ENCODE results near the gene PCP4L1.
"Not testable (repeated sequence)": the region's sequence is repeated elsewhere in the genome, so short reads cannot be mapped to it uniquely, and the experiment has no call there.

The PCP4L1 gene

DNA sequence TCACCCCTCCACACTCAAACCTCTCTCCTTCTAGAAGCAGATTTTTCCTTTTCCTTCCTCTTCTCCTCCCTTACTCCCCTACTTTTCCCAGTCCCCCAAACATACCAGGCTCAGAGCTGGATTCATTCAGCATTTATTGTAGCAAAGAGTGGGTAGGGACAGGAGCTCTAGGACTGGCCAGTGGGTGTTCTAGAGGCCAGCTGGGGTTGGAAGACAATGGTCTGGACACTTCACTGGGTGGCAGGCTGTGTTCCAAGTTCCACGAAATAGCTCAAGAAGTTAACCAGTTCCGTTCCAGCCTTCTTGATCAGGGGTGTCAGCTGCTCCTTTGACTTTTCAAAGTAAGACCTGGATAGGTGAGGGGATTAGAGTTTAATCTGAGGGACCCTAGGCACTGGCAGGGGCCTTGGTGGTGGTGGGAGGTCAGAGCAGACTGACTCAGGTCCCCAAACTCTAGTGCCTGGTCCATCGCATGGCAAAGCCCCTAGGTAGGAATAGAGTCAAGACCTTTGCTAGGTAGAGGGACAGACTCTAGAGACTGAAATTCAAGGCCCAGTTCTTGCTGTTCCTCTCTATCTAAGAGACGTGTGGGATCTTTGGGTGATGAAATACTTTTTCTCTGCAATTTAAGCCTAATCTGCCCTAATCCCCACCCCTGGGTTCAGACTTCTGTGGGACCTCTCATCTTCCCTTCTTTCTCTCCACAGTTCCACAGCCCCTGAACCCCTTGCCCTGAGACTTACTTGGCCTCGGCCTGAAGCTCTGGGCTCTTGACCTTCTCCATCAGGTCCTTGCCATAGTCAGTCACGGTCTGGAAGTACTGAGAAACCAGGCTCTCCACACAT, 36.1 kb upstream of the PCP4L1 start:
- H3K27me3 ChIP-seq (ENCODE audit: insufficient read depth, low read length, poor library complexity), result no peaks in the 10 kb centered on the region
- DNase-seq, result no peak
- H3K27ac ChIP-seq (ENCODE audit: low read length), result no peak overlapping the region
- TF ChIP-seq, protein P1, sequence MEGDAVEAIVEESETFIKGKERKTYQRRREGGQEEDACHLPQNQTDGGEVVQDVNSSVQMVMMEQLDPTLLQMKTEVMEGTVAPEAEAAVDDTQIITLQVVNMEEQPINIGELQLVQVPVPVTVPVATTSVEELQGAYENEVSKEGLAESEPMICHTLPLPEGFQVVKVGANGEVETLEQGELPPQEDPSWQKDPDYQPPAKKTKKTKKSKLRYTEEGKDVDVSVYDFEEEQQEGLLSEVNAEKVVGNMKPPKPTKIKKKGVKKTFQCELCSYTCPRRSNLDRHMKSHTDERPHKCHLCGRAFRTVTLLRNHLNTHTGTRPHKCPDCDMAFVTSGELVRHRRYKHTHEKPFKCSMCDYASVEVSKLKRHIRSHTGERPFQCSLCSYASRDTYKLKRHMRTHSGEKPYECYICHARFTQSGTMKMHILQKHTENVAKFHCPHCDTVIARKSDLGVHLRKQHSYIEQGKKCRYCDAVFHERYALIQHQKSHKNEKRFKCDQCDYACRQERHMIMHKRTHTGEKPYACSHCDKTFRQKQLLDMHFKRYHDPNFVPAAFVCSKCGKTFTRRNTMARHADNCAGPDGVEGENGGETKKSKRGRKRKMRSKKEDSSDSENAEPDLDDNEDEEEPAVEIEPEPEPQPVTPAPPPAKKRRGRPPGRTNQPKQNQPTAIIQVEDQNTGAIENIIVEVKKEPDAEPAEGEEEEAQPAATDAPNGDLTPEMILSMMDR (IDR thresholded peaks at IDR 0.05; ENCODE audit: borderline replicate concordance, extremely low read depth, low read length, poor library complexity, severe bottlenecking), result no peak
- TF ChIP-seq EZH2 (IDR thresholded peaks at IDR 0.05; ENCODE audit: borderline replicate concordance, low read depth, low read length, severe bottlenecking), result no peak
- no peak overlapping the region for H3K4me2 ChIP-seq (ENCODE audit: insufficient read depth, low read length)
- peaks cover 13% of the 10 kb centered on the region for H3K79me2 ChIP-seq (ENCODE audit: insufficient read depth, low read length)
- H2AFZ ChIP-seq (ENCODE audit: low read depth, low read length), result no peak overlapping the region
- no peak overlapping the region for H3K4me3 ChIP-seq (ENCODE audit: low read depth in 1 of 2, low read length in 2 of 2)
- peaks cover 20% of the 10 kb centered on the region for H3K4me1 ChIP-seq (ENCODE audit: insufficient read depth, low read length)
- no peaks in the 10 kb centered on the region for H3K36me3 ChIP-seq (ENCODE audit: insufficient read depth, low read length)
- no peak for ATAC-seq (ENCODE audit: insufficient read depth, low read depth)
- H3K9me3 ChIP-seq (ENCODE audit: insufficient read depth, low read length, severe bottlenecking), result no peaks in the 10 kb centered on the region
- no peaks in the 10 kb centered on the region for H4K20me1 ChIP-seq (ENCODE audit: insufficient read depth, low read length)
- H3K9ac ChIP-seq (ENCODE audit: low read depth, low read length), result no peak overlapping the region

DNA sequence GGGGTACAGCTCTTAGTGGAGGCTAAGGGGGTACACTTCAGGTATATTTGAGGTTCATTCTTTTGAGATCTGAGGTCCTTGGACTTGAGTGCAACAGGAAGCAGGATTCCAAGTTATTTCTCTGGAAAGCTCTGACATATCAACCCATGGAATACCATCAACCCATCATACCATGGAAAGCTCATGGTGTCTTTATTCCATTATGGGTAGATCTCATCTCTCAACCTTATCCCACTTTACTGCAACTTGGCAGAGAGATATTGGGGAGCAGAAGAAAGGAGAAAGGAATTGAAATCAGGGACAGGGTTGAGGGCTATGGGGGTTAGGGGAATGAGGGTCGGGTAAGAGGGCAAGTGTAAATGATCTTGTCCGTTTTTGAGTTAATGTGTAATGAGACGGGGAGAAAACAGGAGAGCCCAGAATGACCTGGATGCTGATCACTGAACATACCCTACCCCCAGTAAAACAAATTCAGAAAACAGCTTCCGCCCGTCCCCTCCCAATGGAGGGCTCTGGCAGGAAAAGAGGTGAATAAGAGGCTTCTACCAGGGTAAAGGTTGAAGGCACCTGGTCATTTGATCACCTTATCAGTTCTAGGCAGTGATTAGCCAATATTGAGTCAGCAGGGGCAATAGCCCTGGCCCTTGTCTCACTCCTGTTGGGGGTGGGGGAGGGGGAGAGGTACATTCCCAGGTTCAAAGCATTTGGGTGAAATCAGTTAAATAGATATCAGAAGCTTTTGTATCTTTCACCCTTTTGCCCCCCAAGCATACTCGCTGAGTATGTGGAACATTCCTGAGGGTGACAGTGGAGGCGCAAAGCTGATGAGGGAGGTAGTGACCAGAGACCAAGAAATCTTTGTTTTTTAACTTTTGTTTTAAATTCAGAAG, 34.5 kb upstream of the PCP4L1 start:
- no peak overlapping the region for H2AFZ ChIP-seq (ENCODE audit: low read depth, low read length)
- no peak for DNase-seq

DNA sequence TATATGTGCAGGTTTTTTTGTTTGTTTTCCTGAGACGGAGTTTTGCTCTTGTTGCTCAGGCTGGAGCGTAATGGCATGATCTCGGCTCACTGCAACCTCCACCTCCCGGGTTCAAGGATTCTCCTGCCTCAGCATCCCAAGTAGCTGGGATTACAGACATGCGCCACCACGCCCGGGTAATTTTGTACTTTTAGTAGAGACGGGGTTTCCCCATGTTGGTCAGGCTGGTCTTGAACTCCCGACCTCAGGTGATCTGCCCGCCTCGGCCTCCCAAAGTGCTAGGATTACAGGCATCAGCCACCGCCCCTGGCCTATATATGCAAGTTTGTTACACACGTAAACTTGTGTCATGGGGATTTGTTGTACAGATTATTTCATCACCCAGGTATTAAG, 33.9 kb upstream of the PCP4L1 start:
- H3K4me1 ChIP-seq (ENCODE audit: insufficient read depth, low read length), result peaks cover 27% of the 10 kb centered on the region
- DNase-seq; H3K27ac ChIP-seq (ENCODE audit: low read length); ATAC-seq (ENCODE audit: insufficient read depth, low read depth); H3K4me3 ChIP-seq (ENCODE audit: low read depth in 1 of 2, low read length in 2 of 2); H3K9ac ChIP-seq (ENCODE audit: low read depth, low read length); H4K20me1 ChIP-seq (ENCODE audit: insufficient read depth, low read length); H3K4me2 ChIP-seq (ENCODE audit: insufficient read depth, low read length); H3K27me3 ChIP-seq (ENCODE audit: insufficient read depth, low read length, poor library complexity); H3K9me3 ChIP-seq (ENCODE audit: insufficient read depth, low read length, severe bottlenecking): not testable (repeated sequence)
- peaks cover 22% of the 10 kb centered on the region for H3K36me3 ChIP-seq (ENCODE audit: insufficient read depth, low read length)
- peak overlapping the region; percentile 79; the same call in 1 of the 2 replicates for H2AFZ ChIP-seq (ENCODE audit: low read depth, low read length)
- H3K79me2 ChIP-seq (ENCODE audit: insufficient read depth, low read length), result peaks cover 13% of the 10 kb centered on the region

More for the DNA sequence above, 34.5 kb upstream of the PCP4L1 start:
- Histone ChIP-seq H3K4me3 (ENCODE audit: low read depth in 1 of 2, low read length in 2 of 2) (no peak overlapping the region), H3K27me3 (ENCODE audit: insufficient read depth, low read length, poor library complexity) (no peaks in the 10 kb centered on the region), H3K4me1 (ENCODE audit: insufficient read depth, low read length) (peaks cover 27% of the 10 kb centered on the region), H3K4me2 (ENCODE audit: insufficient read depth, low read length) (no peak overlapping the region), H3K9me3 (ENCODE audit: insufficient read depth, low read length, severe bottlenecking) (no peaks in the 10 kb centered on the region), H3K27ac (ENCODE audit: low read length) (no peak overlapping the region), H3K79me2 (ENCODE audit: insufficient read depth, low read length) (peaks cover 13% of the 10 kb centered on the region), H3K36me3 (ENCODE audit: insufficient read depth, low read length) (peaks cover 16% of the 10 kb centered on the region), H3K9ac (ENCODE audit: low read depth, low read length) (no peak overlapping the region), H4K20me1 (ENCODE audit: insufficient read depth, low read length) (no peaks in the 10 kb centered on the region)
- no peak for TF ChIP-seq EZH2 (IDR thresholded peaks at IDR 0.05; ENCODE audit: borderline replicate concordance, low read depth, low read length, severe bottlenecking)
- TF ChIP-seq, protein P1 (IDR thresholded peaks at IDR 0.05; ENCODE audit: borderline replicate concordance, extremely low read depth, low read length, poor library complexity, severe bottlenecking), result no peak
- no peak for ATAC-seq (ENCODE audit: insufficient read depth, low read depth)

DNA sequence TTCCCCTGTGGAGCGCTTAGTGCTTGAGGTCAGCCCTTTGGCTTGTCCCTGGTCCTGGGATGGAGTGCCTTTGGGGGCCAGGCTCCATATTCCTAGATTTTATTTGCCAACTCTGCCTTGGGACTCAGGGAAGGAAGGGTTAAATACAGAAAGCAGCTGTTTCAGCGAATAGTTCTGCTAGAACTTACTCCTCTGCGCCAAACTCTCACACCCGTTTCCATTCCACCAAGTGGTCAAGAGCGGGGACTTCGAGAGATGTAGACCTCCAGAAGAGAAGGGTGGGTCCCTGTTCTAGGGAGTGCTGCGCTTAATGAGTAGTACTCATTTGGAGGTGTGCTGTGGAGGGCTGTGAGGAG, 33.4 kb upstream of the PCP4L1 start:
- H3K9me3 ChIP-seq (ENCODE audit: insufficient read depth, low read length, severe bottlenecking), result no peaks in the 10 kb centered on the region
- no peak for DNase-seq
- ATAC-seq (ENCODE audit: insufficient read depth, low read depth), result no peak
- peaks cover 13% of the 10 kb centered on the region for H3K79me2 ChIP-seq (ENCODE audit: insufficient read depth, low read length)
- H2AFZ ChIP-seq (ENCODE audit: low read depth, low read length), result peak overlapping the region; percentile 79
- no peaks in the 10 kb centered on the region for H3K27me3 ChIP-seq (ENCODE audit: insufficient read depth, low read length, poor library complexity)
- peak overlapping the region in 1 of 2 experiments; percentile 21; a peak in 2 of 4 replicates for H3K4me3 ChIP-seq (ENCODE audit: low read depth in 1 of 2, low read length in 2 of 2)
- H4K20me1 ChIP-seq (ENCODE audit: insufficient read depth, low read length), result no peaks in the 10 kb centered on the region
- H3K4me1 ChIP-seq (ENCODE audit: insufficient read depth, low read length), result peaks cover 27% of the 10 kb centered on the region
- TF ChIP-seq, protein P1 (IDR thresholded peaks at IDR 0.05; ENCODE audit: borderline replicate concordance, extremely low read depth, low read length, poor library complexity, severe bottlenecking), result no peak
- H3K9ac ChIP-seq (ENCODE audit: low read depth, low read length), result 0 out of 2 replicates have a peak overlapping the region, but pooled peaks have one; percentile 1
- H3K4me2 ChIP-seq (ENCODE audit: insufficient read depth, low read length), result peak overlapping the region; percentile 49
- H3K36me3 ChIP-seq (ENCODE audit: insufficient read depth, low read length), result peaks cover 24% of the 10 kb centered on the region
- peak overlapping the region; percentile 72 for H3K27ac ChIP-seq (ENCODE audit: low read length)
